SW 1271 (cell line): ENCODE results near the gene LIN37.
"Not testable (repeated sequence)": the region's sequence is repeated elsewhere in the genome, so short reads cannot be mapped to it uniquely, and the experiment has no call there.

Experiments
- DNase-seq, 2 experiments: peaks; one replicate each; lab custom pipeline; 2025; lab: John Stamatoyannopoulos, UW

LIN37 gene

DNA sequence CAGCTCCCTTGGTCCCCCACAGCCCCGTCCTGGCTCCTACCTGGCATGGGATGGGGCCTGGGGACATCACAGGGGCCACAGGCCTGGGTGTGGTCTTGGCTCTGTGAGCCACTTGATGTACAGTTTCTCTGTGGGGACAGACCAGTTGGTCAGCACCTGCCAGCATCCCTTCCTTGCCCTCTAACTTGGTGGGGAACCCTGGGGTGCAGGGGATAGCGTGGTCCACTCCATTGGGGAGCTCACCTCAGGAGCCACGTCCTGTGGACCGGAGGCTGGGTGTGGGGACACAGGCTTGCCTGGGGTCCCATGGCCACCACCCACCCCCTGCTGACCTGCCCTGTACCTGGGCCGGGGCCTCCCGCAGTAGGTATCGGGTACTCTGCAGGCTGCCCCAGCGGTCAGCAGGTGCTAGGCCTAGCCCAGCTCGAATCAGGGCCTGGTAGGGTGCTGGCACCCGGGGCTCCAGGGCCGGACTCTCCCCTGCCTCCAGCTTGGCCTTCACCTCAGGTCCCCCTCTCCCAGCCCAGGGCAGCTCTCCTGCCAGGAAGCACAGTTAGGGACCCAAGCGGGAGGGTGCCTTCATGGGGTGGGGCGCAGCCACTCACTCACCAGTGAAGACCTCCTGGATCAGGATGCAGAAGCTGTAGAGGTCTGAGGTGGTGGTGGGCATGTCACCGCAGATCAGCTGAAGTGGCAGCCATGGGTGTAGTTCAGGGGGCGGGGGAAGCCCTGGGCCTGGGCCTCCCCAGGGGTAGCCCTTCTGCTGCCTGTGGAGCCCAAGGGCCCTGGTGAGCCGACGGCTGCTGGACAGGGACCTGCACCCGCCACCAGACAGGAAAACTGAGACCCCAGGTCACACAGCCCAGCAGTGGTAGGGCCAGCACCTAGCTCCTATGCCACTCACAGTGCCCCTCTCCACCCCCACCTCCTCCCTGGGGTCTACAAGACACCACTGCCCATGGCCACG lies 41.9 kb downstream of the LIN37 start:
- no peak for DNase-seq

DNA sequence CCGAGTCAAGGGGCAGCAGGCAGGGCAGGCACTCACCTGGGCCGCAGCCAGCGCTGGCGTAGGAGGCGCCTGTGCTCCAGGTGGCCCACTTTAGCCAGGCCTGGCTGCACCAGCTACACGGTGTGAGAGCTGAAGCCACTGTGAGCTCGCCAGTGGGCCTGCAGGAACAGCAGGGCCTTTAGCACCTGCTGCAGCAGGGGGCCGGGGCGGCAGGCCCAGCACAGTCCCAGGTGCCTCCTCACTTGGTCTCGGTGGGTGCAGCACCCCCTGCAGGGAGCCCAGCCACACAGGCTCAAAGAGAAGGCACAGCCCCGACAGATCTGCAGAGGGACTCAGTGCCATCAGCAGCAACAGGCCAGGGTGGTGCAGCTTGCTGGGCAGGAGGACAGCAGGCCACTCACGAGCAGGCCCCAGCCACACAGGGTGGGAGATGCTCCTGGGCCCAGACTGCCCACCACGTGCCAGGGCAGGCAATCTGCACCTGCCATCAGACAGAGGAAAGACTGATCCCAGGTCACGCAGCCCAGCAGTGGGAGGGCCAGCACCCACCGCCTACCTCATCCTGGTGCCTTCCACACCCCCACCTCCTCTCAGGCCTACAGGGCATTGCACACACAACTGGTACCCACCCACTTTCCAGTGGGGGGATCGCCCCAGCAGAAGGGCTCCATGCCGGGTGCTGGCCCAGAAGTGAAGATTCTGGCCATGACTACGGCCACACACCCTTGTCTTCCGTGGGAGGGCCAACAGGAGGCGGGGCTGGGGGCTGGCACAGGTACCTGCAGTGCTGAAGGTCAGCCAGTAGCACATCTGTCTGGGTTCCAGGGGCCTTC lies 42.8 kb downstream of the LIN37 start:
- DNase-seq, result no peak

DNA sequence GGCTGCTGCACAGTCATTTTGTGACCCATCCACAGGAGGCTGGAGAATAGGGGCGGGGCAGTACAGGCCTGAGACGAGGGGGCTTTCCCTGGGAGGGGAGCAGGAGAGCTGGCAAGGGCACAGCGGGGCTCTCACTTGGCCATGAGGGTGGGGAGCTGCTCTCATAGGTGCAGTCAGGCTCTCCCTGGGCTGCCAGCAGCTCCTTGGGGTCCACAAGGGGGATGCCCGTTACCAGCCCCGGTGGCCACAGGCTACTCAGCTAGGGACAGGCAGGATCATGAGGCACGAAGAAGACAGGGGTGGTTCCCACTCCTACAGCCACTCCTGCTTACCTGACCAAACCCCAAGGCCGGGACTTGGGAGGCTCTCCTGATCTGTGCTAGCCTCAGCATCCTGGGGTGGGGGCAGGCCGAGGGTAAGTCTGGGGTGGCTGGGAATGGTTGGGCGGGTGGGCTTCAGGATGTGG lies 43.5 kb downstream of the LIN37 start:
- no peak for DNase-seq

DNA sequence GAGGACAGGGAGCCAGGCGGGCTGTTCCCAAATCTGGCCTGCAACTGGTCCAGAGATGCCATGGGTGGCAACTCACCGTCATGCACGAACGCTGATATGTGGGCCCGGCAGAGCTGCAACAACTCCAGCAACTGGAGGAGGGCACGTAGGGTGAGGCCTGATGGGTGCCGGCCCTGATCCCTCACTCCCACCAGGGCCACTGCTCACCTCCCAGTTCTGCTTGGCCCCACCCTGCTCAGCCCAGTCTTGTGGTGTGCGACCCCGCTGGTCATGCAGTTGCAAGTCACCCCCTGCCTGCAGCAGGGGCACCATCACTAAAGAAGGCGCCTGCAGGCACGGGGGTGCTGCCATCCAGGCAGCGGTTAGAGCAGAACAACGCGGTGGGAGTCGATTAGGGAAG lies 43.9 kb downstream of the LIN37 start:
- DNase-seq, result no peak

DNA sequence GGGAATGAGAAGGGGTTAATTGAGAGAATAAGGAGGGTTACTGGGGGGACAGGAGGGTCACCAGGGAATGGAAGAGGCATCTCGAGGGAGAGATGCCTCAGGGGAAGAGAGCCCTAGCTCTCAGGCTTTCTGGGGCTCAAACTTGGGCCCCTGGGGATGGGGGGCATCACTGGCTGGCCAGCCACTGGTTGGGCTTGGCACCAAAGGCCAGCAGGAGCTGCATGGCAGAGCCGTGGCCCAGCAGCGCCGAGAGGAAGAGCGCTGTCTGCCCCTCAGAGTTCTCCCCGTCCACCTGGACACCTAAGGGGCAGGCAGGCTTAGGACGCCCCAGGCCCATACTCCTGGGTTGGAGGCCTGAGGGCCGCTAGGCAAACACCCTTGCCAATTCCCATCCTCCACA lies 44.5 kb downstream of the LIN37 start:
- no peak for DNase-seq

DNA sequence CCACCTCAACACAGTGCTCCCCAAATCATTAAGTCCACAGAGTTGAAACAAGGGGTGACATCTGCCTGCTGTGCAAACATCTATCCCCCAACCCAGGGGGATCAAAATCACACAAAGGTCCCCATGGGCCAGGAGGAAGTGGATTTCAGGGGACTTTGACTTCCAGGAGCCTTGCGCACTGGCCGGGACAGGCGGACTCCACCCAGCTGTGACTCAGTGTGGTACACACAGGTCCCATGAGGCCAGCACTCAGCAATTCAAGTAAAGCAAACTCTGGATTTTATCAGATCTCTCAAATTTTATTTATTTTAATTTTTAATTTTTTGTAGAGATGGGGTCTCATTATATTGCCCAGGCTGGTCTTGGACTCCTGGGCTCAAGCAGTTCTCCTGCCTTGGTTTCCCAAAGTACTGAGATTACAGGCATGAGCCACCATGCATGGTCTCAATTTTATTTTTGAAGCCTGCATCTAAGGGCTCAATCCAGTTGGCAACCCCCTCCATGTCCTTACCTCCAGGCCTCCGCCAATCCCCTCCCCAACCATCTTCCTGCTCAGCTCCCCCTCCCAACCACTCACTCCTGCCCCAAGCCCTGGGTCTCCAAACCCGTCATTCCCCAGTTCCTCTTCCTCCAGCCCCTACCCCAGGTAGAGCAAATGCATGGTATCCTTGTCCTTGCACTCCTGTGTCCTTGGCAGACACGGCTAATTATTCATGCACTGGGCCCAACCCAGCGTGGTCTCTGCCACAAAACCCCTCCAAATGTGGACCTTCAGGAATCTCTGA lies 45.2 kb downstream of the LIN37 start:
- no peak for DNase-seq

DNA sequence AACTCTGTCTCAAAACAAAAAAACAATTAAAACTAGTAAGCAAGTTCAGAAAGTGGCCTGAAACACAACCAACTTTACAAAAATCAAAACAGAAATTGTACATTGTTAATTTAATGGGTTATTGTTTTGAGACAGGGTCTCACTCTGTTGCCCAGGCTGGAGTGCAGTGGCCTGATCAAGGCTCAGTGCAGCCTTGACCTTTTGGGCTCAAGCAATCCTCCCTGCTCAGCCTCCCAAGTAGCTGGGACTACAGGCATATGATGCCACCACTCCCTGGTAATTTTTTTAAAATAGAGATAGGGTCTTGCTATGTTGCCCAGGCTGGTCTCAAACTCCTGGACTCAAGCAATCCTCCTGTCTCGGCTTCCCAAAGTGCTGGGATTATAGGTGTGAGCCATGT lies 47.2 kb downstream of the LIN37 start:
- DNase-seq, result not testable (repeated sequence)

DNA sequence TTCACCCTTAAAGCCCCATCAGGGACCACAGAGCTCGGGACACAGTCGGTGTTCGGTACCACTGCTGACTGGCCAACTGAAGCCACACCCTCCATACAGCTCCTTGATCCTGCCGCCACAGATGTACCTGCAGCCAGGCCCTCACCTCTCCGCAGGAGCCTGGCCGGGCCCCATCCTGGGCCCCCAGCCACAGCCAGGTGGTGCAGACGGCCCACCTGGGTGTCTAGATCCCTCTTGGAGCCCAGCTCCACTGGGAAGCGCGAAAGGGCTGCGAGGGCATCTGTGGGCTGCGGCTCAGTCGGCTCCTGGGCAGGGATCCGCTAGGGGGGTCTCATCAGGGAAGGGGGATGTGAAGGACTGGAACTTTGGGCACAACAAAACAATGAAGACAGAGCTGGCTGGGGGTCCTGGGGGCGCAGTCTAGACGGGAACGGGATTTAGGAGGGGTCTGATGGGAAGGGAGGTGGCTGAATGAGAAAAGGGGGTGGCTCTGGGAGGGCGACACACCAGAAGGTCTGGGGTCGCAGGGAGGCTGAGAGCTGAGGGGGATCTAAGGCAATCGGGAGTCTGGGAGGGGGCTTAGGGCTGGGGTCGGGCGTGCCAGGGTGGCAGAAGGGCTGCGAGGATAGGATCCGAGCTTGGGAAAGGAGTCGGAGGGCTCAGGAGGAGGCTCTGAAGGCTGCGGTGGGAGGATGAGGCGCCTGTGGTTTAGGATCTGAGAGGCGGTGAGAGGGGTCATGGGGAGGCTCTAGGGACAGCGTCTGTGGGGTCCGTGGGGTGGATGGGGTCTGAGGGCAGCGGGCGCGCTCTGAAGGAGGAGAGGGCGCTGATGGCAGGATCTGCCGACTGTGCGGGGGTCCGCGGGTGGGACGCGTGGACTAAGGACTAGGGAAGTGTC lies 48.5 kb downstream of the LIN37 start:
- no peak for DNase-seq

DNA sequence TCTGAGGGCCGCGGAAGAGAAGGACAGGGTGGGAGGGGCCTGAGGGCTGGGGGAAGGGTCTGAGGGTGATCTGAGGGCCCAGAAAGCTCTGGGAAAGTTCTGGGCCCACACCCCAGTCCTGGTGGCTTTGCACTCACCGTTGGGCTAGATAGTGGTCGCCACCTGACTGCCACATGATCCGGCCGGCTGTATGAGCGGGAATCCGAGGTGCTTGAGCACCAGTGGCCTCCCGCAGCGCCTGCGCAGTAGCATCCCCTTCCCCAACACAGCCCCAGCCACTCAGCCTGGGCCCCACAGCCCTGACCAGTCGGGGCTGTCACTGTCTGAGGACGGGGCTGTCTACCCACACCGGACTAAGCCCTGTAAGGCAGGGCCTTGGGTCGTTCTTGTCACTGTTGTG lies 49.3 kb downstream of the LIN37 start:
- DNase-seq, result no peak

DNA sequence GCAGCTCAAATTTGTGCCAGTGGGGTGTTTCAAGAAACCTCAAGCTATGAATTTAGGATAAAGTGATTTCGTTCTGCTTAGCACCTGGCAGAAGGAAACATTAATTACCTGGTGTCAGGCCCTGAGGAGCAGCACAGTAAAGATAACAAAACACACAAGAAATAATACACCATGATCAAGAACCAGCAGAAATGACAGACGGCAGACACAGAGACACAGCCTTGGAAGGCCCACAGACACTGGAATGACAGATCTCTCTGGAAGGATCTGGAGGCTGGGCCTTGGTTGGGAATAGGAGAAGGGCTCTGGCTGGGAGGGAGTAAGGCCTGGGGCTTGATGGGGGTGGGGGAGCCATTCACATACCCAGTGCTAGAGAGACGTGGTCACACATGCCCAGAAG lies 53.5 kb downstream of the LIN37 start:
- DNase-seq, result no peak
